ENCODE measurements around the gene TRAP1.

Gene TRAP1

DNA sequence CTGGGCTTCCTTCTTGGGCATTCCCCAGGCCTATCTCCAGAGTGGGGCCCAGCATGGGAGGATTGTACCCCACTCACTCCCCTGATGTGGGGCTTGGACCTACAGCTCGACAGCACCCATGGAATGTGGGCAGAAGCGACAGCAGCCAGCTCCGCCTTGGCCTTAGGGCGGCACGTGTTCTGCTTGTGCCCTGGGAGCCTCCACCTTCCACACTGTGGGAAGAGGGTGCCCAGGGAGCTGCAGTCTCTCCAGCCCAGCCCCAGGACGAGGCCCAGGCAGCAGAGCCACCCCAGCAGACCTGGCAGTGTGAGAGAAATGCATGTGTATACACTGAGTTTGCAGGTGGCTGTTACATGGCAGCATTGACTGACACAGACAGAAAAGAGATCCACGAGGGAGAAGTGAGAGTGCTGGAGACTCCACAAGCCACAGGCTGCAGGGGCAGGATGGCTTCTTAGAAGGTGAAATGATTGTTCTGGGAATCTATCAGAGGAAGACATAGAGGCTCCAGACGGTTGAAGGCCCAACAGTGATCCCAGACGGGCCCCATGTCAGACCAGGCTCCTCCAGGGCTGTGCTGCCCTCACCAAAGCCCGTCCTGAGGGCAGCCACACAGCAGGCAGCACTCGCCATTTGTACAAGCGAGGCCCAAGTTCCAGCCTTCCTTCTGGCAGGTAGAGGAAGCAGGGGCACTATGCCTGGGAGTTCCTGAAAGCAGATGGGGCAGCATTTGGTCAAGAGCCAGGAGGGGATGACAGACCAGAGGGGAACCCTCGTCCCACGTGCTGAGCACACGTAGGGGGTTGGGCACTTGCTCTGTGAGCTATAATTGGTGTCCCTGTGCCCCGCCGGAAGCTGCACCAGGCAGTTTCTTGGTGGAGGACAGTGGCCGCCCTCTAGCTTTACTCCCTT is 65.6 kb downstream of the TRAP1 start:
- no peak for DNase-seq

DNA sequence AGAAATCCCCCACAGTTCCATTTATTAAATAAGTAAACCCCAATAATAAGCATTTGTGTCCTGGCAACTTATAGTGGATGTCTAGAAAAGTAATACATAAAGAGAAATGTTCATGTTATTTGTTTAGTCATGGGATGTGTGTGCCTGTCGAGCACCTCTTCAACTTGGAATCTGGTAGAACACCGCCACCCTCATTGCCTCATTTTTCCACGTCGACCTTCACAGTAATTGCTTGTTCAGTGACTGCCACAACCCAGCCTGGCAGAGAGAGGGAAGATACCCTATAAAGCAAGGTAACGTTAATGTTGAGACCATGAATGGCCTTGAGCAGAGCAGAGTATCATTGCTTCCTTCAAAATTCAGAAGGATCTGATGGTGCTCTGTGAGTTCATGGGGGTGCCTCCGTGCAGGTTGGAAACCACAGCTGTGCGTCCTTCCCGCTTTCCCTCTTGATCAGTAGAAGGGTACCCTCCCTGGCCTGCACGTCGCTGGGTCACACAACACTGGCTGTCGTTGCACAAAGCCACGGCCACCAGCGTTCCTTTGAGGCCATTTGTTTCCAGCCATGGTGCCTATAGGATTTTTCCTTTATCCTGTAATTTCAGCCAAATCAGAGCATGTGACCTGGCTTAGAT is 66.6 kb downstream of the TRAP1 start:
- no peak for DNase-seq

DNA sequence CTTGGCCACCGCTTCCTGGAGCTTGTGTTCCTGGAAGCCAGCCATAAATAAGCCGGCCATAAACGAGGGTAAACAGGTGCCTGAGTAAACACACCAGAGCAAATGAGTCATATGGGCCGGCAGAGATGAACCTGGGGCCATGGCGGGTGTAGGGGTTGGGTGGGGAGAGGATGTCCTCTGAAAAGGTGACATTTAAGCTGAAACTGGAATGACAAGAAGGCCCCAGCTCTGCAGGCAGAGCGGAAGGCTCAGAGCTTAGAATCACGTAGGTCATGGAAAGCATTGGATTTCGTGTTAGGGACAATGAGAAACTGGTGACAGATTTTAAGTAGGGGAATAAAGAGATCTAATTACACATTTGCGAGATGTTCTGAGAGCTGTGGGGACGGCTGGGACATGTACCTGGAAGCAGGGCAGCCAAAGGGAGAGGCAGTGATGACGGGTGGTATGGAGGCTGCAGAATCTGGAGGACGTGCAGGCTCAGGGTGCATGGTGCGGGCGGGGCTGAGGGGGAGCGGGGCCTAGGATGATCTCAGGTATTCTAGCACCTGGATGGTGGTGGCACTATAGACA is 70.9 kb downstream of the TRAP1 start:
- no peak for DNase-seq

DNA sequence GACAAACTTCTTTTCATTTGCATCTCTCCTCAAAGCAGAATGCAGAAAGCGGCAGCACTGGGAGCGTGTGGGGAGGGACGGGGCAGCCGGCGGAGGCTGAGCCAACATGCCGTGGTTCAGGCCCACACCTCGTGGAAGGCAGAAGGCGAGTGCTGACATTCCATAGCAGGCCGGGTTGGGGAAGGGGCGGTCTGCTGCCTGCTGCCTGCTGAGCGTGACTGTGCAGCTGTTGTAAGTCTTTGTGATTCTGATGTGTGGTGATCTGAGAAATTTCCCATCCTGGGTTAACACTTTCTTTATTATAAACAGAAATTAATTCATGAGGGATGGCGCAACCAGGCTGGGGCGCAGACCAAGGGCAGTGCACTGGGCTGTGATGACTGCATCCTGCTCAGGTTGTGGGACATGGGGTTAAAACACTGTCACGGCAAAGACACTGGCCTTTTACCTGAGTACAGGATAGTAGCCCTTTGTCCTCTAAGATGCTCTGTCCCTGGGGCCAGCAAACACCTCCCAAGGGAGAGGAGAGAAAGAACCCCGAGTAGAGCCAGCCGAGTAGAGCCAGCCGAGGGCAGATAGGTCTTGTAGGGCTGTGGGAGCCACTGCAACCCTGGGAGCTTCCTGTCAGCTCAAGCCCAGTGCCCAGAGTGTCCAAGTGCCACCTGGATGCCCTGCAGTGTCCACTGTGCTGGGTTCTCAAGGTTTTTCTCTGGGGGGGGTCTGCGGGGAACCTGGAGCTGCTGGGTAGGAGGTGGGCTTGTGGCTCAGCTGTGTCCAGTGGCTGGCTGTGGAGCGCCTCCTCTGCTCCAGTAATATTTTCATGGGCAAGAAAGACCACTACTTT is 71.6 kb downstream of the TRAP1 start:
- DNase-seq, result no peak

DNA sequence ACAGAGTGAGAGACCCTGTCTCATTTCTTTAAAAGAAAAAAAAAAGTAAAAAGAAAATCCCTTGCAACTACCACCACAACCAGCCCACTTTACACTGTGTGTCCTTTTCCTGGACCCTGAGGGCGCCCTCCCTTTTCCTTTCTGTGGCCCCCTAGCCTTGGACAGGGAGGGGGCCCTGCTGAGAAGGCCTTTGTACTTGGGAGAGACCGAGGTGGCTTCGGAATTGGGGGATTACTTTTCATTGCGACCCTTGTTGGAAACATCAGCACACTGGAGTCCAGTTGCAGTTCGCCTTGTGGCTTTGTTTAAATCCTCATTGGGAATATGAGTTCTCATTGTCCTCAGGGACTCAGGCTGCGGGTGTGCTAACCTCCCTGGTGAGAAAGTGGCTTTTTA is 72.2 kb downstream of the TRAP1 start:
- no peak for DNase-seq

DNA sequence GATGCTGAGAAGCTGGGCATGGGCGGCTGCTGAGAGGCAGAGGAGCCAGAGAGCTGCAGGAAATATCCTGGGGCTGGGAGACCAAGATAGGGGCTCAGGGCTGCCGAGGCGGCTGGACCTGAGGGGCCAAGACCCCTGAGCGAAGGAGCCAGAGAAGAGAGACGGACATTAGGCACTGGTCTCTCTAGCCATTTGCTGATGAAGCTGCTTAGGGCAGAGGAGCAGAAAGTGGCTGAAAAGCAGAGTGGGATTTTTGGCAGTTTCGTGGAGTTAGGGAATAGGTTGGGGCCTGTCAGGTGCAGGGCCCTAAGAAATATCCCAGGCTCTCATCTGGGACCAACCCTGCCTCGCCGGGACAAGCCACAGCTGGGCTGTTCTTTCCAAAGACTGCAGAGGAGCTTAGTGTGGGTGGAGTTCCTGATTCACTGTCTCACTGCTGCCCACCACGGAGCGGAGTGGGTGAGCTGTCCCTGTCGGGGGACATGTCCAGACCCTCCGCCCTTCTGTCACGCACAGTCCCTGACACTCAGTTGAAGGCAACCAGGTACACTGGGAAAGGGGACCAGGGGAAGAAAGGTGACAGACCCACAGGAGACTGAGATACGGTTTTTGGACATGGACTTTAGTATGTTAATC is 74.1 kb downstream of the TRAP1 start:
- DNase-seq, result no peak

DNA sequence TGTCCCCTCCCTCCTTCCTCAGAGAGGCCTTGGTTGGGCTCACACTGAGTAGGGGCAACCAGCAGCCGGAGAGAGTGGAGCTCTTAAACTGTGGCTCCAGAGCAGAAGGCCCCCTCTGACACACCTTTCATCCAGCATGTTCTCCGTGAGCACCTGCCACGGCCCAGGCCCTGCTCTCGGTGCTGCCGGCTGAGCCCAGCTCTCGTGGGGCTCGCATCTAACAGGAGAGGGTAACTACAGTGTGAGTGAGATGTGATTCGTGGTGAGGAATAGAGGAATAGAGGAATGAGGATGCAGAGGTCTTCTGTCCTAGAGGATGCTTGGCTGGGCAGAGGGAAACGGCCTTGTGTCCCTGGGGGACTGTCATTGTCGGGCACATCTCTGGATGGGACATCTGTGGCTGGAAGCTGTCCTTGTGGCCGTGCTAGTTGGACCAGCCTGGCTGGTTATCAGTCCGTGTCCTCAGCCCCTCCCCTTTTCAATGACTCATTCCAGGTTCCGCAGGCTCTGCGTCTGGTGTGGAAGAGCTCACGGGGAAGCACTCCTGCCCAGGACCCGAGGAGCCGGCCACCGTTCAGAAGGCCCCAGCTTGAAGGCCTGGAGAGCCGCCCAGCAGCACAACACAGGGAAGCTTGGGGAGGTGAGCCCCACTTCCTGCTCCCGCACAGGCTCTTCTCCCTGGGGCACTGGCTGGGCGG is 74.8 kb downstream of the TRAP1 start:
- DNase-seq, result no peak

DNA sequence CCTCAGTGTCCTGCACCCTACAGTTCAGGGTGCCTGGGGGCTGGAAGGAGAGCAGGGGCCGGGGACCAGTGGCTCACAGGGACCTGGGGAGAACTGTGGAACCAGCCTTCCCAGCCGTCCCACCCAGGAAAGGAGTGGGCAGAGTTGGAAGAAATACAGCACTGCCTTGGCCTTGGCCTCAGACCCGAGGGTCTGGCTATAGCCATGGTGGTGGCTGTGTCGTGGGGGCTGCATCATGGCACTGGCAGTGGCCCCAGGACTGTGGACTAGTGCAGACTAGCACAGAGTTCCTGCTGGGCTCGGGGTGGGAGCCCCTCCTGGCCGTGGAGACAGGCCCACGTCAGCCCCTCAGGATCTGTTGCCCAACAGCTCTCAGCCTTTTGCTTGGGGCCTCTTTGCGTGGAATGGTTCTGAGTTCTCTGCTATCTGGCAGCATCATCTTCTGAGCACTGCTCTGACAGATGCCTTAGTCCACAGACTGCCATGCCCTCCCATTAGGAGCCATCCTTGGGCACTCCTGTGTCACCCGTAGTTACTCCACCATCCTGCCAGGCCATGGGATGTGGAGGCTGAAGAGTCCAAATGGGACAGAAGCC is 75.4 kb downstream of the TRAP1 start:
- DNase-seq, result no peak

DNA sequence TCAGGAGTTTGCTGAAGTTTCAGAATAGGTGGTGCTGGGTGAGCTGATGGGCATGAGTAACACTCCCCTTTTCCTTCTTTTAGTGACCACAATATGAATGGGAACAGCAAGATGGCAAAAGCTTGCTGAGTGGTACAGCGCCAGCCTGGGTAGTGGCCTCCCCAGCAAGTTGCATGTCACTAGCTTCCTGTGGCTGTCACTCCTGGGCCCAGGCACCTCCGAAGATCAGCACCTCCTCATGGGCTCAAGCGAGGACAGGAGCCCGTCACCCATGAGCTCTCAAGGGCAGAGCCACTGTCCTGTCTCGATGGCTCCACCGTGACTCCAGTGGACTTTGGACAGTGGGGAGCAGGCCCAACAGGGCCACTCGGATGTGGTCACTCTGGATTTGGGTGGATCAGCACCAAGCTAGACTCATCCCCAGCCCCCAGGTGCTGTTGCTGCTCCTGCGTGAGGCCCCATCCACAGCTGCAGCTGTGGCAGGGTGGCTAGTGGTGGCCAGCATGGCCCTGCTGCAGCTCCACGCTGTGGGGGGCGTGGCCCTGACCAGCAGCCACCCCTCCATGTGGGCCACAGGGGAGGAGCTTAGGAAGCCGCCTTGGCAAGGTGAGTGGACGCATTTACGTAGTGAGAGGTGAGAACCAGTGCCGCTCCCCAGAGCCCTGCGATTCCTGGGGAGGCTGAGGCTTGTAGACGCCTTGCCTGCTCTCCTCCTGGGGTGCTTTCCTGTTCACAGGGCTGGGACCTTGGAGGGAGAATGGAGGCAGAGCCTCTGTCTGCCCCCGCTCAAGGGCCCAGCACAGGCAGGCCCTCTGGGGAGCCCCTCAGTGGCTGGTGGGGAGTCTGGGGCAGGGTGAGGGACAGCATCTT is 76.5 kb downstream of the TRAP1 start:
- no peak for DNase-seq

DNA sequence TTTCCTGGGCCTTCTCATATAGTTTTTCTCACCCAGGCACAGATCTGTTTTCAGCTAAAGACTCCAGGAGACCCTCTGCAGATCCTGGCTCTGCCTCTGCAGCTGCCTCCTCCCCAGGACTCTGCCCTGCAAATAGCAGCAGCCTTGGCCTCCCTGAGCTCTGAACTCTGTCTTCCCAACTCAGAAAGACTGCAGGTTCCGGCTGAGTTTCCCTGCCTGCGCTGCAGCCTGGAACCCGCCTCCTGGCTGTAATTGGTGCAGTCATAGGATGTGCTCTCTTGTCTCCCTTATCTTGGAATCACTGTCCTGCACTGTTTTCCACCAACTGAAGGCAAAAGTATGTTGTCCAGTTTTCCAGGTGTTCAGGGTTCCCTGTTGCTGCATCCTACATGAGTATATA is 77.1 kb downstream of the TRAP1 start:
- DNase-seq, result no peak

DNA sequence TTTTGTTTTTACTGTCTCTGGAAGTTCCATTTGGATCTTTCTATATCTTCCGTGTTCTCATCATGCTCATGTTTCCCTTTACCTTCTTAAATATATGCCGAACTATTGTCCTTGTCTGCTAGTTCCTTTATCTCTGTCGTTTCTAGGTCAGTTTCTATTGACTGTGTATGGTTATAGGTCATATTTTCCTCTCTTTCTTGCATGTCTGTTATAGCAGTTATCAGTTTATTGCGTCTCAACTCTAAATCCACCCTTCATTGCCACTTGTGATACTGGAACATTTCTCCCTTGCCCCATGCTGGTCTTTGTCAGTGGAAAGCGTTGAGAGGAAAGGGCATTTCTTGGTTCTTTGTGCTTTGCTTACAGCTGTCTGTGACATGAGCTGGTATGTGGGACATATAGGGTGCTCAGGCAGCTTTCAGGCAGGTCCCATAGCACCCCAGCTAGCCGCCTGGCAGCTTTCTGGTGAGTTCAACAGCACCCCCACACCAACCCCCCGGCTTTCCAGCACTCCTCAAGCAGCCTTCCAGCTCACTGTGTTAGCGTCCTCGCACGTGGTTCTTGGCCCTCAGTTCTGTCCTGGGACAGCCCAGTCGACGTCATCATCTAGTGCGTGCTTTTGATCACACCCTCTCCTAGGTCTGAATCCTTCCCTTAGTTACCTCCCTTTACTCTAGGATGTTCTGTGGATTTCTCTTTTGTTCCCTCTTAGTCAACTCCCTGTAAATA is 78.2 kb downstream of the TRAP1 start:
- no peak for DNase-seq

DNA sequence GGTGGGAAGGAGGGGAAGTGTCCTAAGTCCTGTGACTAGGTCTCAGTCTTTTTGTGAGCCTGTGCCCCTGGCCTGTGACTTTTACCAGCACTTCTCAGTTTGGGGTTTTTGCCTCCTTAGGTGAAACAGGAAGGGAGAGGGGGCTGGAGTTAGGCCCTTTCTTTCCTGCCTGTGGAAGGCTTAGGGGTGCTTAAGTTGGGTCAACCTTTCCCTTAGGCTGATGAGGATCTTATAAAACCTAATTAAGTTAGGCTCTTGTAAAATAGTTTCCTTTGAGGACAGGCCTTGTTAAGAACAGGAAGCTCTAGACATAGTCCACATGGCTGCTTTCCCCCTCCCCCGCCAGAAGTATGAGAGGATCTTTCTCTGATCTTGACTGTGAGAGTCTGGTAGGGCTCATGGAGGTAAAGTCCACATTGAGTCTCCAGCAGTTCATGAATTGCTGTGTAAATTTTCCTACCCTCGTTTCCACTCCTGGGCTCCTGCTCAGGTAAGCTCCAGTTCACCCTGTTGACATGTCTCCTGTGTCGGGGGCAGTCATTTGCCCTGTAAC is 79.9 kb downstream of the TRAP1 start:
- no peak for DNase-seq

DNA sequence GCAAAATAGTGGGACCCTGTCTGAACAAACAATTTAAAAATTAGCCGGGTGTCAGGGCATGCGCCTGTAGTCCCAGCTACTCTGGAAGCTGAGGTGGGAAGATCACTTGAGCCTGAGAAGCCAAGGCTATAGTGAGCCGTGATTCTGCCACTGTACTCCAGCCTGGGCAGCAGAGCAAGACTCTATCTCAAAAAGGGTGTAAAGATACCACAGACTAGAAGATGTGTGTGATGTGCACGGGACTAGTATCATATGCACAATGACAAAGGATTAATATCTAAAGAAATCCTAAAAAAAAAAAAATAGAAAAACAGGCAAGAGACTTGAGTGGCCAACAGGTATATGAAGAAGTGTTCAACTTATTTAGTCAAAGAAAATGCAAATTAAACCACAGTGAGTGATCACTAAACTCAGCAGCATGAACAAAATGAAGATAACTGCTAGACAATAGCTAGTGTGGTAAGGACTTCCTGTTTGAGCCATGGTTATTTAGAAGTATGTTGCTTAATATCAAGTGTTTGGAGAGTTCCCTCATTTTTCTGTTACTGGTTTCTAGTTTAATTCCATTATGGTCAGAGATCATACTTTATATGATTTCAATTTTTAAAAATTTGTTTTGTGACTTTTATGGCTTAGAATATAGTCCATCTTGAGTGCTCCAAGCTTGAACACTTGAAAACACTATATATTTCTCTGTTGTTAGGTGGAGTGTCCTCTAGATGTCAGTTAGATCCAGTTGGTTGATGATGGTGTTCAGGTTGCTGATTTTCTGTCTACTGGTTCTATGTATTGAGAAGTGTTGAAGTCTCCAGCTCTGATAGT is 91.2 kb downstream of the TRAP1 start:
- DNase-seq, result no peak

DNA sequence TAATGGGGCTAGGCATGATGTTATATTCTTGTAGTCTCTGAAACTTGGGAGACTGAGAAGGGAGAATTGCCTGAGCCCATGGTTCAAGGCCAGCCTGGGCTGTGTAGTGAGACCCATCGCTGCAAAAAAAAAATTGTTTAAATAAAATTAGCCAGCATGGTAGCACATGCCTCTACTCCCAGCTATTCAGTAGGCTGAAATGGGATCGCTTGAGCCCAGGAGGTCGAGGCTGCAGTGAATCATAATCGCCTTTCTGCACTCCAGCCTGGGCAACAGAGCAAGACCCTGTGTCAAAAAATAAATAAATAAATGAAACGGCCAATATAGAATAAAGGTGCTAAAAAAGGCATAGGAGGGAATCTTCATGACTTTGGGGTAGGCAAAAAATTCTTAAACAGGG is 92.0 kb downstream of the TRAP1 start:
- DNase-seq, result no peak

DNA sequence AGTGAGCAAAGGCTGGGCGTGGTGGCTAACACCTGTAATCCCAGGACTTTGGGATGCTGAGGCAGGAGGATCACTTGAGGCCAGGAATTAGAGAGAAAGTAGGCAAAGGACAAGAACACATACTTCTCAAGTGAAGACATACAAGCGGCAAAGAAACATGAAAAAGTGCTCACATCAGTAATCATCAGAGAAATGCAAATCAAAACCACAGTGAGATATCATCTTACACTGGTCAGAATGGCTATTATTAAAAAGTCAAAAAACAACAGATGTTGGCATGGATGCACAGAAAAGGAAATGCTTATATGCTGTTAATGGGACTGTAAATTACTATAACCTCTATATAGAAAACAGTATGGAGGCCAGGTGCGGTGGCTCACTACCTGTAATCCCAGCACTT is 93.7 kb downstream of the TRAP1 start:
- DNase-seq, result no peak

DNA sequence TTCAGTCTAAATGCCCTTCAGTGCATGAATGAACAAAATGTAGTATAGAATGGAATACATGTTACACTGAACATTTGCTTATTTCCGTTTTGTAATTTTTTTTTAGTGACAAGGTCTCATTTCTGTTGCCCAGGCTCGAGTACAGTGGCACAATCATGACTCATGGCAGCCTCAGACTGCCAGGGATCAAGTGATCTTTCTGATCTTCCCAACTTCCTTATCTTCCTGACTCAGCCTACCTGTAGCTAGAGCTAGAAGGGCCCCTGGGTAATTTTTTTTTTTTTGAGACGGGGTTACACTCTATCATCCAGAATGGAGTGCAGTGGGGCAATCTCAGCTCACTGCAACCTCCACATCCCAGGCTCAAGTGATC is 98.6 kb downstream of the TRAP1 start:
- no peak for DNase-seq

All from anterior cingulate cortex (tissue), 58 donors.